K562 (cell line): ENCODE measurements around the gene NAA50. TPM values are rescaled to one million over a fixed set of nuclear protein-coding genes. Genes with fewer than 3 reads are reported as not detected.

ENCODE experiments used
- ARNT ChIP-seq, 2 experiments: fragments of 450-650 bp; IDR thresholded peaks; 2 replicates each; pipeline ENCODE4 v1.6.1; 2016; ENCODE audit warnings: mild to moderate bottlenecking in 1 of 2
- CTCF ChIP-seq, 3 experiments: IDR thresholded peaks in 2 of 3; conservative IDR thresholded peaks in 1 of 3; 2 replicates each; pipeline ENCODE4 v1.5.1; 2011 to 2012; ENCODE audit warnings: low read length in 3 of 3, mild to moderate bottlenecking in 3 of 3, control low read depth in 2 of 3, improper control_type of control experiment in 1 of 3, inconsistent platforms in 1 of 3, low read depth in 1 of 3, mixed read lengths in 1 of 3, moderate library complexity in 1 of 3; ENCODE audit not compliant: insufficient read depth in 2 of 3
- ESRRA ChIP-seq: fragments of 450-650 bp; IDR thresholded peaks from 2 replicates; pipeline ENCODE4 v1.6.1; 2014; ENCODE audit warnings: low read depth, mild to moderate bottlenecking, moderate library complexity, borderline replicate concordance
- FOSL1 ChIP-seq: fragments of 200-800 bp; sonication (Bioruptor generic); conservative IDR thresholded peaks from 2 replicates; pipeline ENCODE4 v1.6.1; 2016; ENCODE audit warnings: missing genetic modification characterization, missing compliant biosample characterization
- HDAC8 ChIP-seq: fragments of 450-650 bp; IDR thresholded peaks from 2 replicates; pipeline ENCODE4 v1.6.1; 2016; ENCODE audit warnings: mild to moderate bottlenecking, missing genetic modification characterization, moderate library complexity, missing compliant biosample characterization
- HNRNPUL1 ChIP-seq: fragments of 200-400 bp; formaldehyde crosslinking; IDR thresholded peaks from 2 replicates; pipeline ENCODE4 v1.6.1; 2017; ENCODE audit warnings: low read length
- ILK ChIP-seq: fragments of 450-650 bp; IDR thresholded peaks from 2 replicates; pipeline ENCODE4 v1.6.1; 2016; ENCODE audit warnings: missing genetic modification characterization, low read depth, mild to moderate bottlenecking, missing compliant biosample characterization, moderate library complexity, borderline replicate concordance
- MECOM ChIP-seq: fragments of 250-450 bp; sonication (Bioruptor Pico); IDR thresholded peaks from 2 replicates; pipeline ENCODE4 v1.8.0; 2022; ENCODE audit warnings: inconsistent platforms
- NFIC ChIP-seq: fragments of 450-650 bp; IDR thresholded peaks from 2 replicates; pipeline ENCODE4 v1.6.1; 2017; ENCODE audit warnings: mild to moderate bottlenecking, inconsistent platforms
- NFYB ChIP-seq: IDR thresholded peaks from 2 replicates; pipeline ENCODE4 v1.6.1; 2011; ENCODE audit warnings: mild to moderate bottlenecking, moderate library complexity; ENCODE audit not compliant: insufficient read length; ENCODE audit errors: extremely low read depth
- NR1H2 ChIP-seq: sonication (generic); formaldehyde crosslinking; IDR thresholded peaks from 2 replicates; pipeline ENCODE4 v1.4.0; 2020; ENCODE audit warnings: mild to moderate bottlenecking, missing genetic modification reagents
- NR4A1 ChIP-seq, 2 experiments: fragments of 250-450 bp in 1 of 2; fragments of 450-650 bp in 1 of 2; sonication (Bioruptor Pico) in 1 of 2; IDR thresholded peaks; 2 replicates each; pipeline versions ENCODE4 v1.4.0 to v1.6.1; 2016 to 2020; ENCODE audit warnings: mild to moderate bottlenecking in 2 of 2, missing compliant biosample characterization in 1 of 2, missing genetic modification characterization in 1 of 2, moderate library complexity in 1 of 2
- SLC30A9 ChIP-seq: fragments of 250-450 bp; sonication (Bioruptor Pico); IDR thresholded peaks from 2 replicates; pipeline ENCODE4 v1.8.0; 2022; ENCODE audit warnings: mild to moderate bottlenecking, moderate library complexity
- SMC3 ChIP-seq: conservative IDR thresholded peaks from 2 replicates; pipeline ENCODE4 v1.6.1; 2011; ENCODE audit warnings: low read depth, low read length, improper control_type of control experiment; ENCODE audit not compliant: insufficient read depth
- XRCC5 ChIP-seq: fragments of 200-400 bp; formaldehyde crosslinking; IDR thresholded peaks from 2 replicates; pipeline ENCODE4 v1.6.1; 2017; ENCODE audit warnings: low read depth, mild to moderate bottlenecking, low read length
- ZNF584 ChIP-seq: fragments of 200-800 bp; sonication (Bioruptor generic); IDR thresholded peaks from 2 replicates; pipeline ENCODE4 v1.6.1; 2016; ENCODE audit warnings: low read depth, mild to moderate bottlenecking, missing genetic modification characterization, missing compliant biosample characterization
- ZNF609 ChIP-seq: sonication (generic); formaldehyde crosslinking; IDR thresholded peaks from 2 replicates; pipeline ENCODE4 v1.8.1; 2023; ENCODE audit warnings: missing genetic modification reagents, mild to moderate bottlenecking, borderline replicate concordance
- polyA plus RNA-seq, 8 experiments: library from polyadenylated mRNA; depleted of rRNA in 4 of 8; stranded (reverse) in 5 of 8; unstranded in 3 of 8; fragments of >200 nt; fragmentation: Nextera tagmentation in 2 of 8; fragmentation: Illumina TruSeq in 1 of 8; extraction: Ambion mirVana in 2 of 8; extraction: Trizol in 1 of 8; gene quantifications; 2 replicates each; pipeline versions ENCODE4 v1.2.1 to v1.2.3, GENCODE V29; 2011 to 2014; ENCODE audit warnings: inconsistent platforms in 1 of 8, missing spikeins in 1 of 8
- total RNA-seq, 7 experiments: library from RNA; depleted of rRNA in 6 of 7; stranded (reverse); fragments of >200 nt in 6 of 7; fragmentation: Illumina TruSeq in 2 of 7; extraction: Trizol in 2 of 7; gene quantifications; 2 replicates each; pipeline versions ENCODE4 v1.2.1 to v1.2.3, GENCODE V29; 2011 to 2021; ENCODE audit warnings: low replicate concordance in 1 of 7
- TF ChIP-seq, protein P1 (sequence below): fragments of 450-650 bp; conservative IDR thresholded peaks from 2 replicates; pipeline ENCODE4 v1.6.1; 2016; ENCODE audit warnings: missing genetic modification characterization, low read depth, mild to moderate bottlenecking, missing compliant biosample characterization, moderate library complexity
- TF ChIP-seq, protein P2 (sequence below): fragments of 250-450 bp; sonication (Bioruptor Pico); IDR thresholded peaks from 2 replicates; pipeline ENCODE4 v1.8.0; 2022; ENCODE audit warnings: moderate library complexity, mild to moderate bottlenecking, inconsistent platforms

The NAA50 gene
- total and polyA plus RNA-seq, 9 of the 15 experiments (the other 6 are each of a cell fraction or from before 2014, with no cell fraction given): 40.0 to 301 (median 112) TPM

GRCh38 chr3:113736548-113737089 lies 9.4 kb downstream of the NAA50 start (continued):
- no peak for TF ChIP-seq ZNF609 (CRISPR knock-in tag)
- 0 out of 2 replicates have a peak, but pooled peaks have one; percentile 36 for TF ChIP-seq ESRRA
- peak; percentile 35 to 68 (median 47); a peak in 4 of 6 replicates for TF ChIP-seq CTCF (IDR thresholded peaks at IDR 0.05 in 2 of 3, conservative IDR thresholded peaks at IDR 0.05 in 1 of 3; ENCODE audit: insufficient read depth in 2 of 3, low read depth in 1 of 3, low read length in 3 of 3)
- TF ChIP-seq XRCC5: no peak
- no peak for TF ChIP-seq NFIC
- TF ChIP-seq SLC30A9: no peak
- no peak for TF ChIP-seq ZNF584
- TF ChIP-seq ILK (tag): no peak
- TF ChIP-seq HDAC8 (tag): no peak
- TF ChIP-seq, protein P1, sequence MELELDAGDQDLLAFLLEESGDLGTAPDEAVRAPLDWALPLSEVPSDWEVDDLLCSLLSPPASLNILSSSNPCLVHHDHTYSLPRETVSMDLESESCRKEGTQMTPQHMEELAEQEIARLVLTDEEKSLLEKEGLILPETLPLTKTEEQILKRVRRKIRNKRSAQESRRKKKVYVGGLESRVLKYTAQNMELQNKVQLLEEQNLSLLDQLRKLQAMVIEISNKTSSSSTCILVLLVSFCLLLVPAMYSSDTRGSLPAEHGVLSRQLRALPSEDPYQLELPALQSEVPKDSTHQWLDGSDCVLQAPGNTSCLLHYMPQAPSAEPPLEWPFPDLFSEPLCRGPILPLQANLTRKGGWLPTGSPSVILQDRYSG (tag): no peak
- no peak for TF ChIP-seq NR4A1 (CRISPR knock-in tag; IDR thresholded peaks at IDR 0.05)
- no peak for TF ChIP-seq NR4A1 (tag; IDR thresholded peaks at IDR 0.05)
- TF ChIP-seq FOSL1 (tag): no peak
- TF ChIP-seq, protein P2, sequence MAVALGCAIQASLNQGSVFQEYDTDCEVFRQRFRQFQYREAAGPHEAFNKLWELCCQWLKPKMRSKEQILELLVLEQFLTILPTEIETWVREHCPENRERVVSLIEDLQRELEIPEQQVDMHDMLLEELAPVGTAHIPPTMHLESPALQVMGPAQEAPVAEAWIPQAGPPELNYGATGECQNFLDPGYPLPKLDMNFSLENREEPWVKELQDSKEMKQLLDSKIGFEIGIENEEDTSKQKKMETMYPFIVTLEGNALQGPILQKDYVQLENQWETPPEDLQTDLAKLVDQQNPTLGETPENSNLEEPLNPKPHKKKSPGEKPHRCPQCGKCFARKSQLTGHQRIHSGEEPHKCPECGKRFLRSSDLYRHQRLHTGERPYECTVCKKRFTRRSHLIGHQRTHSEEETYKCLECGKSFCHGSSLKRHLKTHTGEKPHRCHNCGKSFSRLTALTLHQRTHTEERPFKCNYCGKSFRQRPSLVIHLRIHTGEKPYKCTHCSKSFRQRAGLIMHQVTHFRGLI (CRISPR knock-in tag): no peak
- TF ChIP-seq HNRNPUL1: no peak
- no peak for TF ChIP-seq ARNT (IDR thresholded peaks at IDR 0.05)
- no peak for TF ChIP-seq MECOM (CRISPR knock-in tag)
- no peak for TF ChIP-seq NR1H2 (CRISPR knock-in tag)
- TF ChIP-seq SMC3: peak; percentile 38; the same call in 1 of the 2 replicates
- TF ChIP-seq NFYB: no peak
